GM18502 (cell line): ENCODE data around the gene CFAP69.
"Not testable (repeated sequence)": the region's sequence is repeated elsewhere in the genome, so short reads cannot be mapped to it uniquely, and the experiment has no call there.

ENCODE experiments used
- ATAC-seq: cut with Tn5 transposase; IDR thresholded peaks from one replicate; pipeline ENCODE4 v1.9.1; 2021; ENCODE audit warnings: mild to moderate bottlenecking; ENCODE audit not compliant: unreplicated experiment, poor library complexity

Gene CFAP69

DNA sequence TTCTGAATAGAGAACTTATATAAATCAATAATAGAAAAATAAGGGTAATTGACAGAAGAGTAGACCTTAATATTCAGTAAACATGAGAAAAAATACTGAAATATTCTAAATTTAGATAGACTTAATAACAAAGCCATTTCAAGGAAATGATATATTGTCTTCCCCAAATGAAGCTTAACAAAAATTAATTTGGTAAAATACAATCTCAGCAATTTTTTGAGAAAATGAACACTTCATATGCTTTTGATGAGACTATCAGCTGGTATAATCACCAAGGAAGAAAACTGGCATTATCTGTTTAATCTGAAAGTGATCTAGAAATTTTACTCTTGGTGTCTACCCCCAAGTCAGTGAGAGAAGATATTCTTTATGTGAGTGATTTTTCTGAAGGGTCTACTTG lies 77.9 kb downstream of the CFAP69 start:
- ATAC-seq = no peak

DNA sequence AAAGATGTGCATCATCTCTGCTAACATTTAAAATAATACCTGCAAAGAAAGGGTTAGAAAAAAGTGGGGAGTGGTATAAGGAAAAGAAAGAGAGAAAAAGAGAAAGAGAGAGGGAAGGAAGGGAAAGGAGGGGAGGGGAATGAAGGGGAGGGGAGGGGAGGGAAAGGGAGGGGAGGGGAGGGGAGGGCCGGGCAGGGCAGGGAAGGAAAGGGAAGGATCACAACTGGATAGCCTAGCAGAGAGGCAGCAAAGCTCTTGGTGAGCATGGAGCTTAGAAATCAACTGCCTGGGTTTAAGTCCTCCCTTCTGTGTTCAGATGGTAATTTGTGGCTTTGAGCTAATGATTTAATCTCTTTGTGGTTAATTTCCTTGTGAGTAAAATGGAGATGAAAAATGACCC lies 81.5 kb downstream of the CFAP69 start:
- no peak for ATAC-seq

DNA sequence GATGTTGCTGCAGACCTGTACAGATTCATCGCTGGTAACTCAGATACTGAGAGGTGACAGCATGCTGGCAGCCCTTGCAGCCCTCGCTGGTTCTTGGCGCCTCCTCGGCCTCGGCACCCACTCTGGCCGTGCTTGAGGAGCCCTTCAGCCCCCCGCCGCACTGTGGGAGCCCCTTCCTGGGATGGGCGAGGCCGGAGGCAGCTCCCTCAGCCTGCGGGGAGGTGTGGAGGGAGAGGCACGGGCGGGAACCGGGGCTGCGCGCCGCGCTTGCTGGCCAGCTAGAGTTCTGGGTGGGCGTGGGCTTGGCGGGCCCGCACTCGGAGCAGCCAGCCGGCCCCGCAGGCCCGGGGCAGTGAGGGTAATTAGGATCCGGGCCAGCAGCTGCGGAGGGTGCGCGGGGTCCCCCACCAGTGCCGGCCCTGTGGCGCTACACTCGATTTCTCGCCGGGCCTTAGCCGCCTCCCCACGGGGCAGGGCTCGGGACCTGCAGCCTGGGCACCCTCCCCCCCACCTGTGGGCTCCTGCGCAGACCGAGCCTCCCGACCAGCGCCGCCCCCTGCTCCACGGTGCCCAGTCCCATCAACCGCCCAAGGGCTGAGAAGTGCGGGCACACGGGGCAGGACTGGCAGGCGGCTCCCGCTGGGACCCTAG lies 89.3 kb downstream of the CFAP69 start:
- no peak for ATAC-seq

DNA sequence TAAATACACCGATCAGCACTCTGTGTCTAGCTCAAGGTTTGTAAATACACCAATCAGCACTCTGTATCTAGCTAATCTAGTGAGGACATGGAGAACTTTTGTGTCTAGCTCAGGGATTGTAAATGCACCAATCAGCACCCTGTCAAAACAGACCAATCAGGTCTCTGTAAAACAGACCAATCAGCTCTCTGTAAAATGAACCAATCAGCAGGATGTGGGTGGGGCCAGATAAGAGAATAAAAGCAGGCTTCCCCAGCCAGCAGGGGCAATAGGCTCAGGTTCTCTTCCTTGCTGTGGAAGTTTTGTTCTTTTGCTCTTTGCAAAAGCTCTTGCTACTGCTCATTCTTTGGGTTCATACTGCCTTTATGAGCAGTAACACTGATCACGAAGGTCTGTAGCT lies 90.0 kb downstream of the CFAP69 start:
- ATAC-seq = not testable (repeated sequence)

DNA sequence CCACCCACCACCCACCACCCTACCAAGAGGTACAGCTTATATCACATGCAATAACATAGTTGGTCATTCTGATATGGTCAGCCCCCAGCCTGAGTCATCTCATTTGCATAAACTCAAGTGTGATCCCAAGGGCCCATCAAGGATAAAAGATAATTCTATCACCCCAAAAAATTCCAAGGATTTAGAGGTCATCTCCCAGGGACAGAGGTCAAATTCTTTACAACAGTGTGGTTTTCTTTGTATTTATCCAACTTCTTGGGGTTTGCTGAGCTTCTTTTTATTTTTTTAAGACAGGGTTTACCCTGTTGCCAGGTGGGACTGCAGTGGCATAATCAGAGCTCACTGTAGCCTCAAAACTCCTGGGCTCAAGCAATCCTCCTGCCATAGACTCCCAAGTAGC lies 92.1 kb downstream of the CFAP69 start:
- ATAC-seq = no peak

DNA sequence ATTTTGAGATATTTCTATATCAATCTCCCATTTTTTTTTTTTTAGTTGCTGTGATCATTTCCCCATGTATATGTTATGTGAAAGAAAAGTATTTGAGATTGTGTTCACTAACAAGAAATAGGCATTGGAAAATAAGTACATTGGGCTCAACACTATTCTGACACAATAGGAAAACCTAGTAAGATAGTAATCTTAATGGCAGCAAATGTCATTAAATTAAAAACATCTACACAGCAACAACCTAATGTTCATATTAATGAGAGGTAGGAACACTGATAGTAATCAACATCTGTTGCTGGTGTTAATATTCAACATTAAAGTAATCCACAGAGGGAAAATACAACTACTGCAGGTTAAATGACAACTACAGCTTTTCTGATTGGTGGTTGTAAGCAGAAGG lies 100.0 kb downstream of the CFAP69 start:
- no peak for ATAC-seq

DNA sequence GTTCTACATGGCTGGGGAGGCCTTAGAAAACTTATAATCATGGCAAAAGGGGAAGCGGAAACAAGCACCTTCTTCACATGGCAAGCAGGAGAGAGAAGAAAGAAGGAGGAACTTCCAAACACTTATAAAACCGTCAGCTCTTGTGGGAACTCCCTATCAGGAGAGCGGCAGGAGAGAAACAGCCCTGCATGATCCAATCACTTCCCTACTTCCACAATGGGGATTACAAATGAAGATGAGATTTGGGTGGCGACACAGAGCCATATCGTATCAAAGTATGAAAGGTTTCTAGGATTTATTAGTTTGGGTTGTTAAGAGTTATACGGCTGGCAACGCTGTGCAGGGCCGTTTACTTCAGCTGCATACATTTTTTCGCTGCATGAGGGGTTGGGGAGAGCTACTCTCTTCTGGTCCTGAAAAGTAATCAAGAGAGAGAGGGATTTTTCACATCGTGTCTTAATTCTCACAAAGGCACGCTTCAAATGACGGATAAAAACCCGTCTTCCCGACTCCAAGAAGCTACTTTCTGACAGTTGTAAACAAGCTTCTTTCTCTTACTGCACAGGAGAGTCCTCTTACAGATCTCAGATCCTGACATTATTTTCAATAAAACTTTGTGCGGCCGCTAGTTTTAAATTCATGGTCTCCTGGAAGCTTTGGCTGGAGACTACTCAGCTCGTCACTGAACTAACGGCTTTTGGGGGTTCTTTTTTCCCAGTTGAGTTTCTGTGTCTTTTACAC lies 100.8 kb downstream of the CFAP69 start:
- ATAC-seq = peak; percentile 26

DNA sequence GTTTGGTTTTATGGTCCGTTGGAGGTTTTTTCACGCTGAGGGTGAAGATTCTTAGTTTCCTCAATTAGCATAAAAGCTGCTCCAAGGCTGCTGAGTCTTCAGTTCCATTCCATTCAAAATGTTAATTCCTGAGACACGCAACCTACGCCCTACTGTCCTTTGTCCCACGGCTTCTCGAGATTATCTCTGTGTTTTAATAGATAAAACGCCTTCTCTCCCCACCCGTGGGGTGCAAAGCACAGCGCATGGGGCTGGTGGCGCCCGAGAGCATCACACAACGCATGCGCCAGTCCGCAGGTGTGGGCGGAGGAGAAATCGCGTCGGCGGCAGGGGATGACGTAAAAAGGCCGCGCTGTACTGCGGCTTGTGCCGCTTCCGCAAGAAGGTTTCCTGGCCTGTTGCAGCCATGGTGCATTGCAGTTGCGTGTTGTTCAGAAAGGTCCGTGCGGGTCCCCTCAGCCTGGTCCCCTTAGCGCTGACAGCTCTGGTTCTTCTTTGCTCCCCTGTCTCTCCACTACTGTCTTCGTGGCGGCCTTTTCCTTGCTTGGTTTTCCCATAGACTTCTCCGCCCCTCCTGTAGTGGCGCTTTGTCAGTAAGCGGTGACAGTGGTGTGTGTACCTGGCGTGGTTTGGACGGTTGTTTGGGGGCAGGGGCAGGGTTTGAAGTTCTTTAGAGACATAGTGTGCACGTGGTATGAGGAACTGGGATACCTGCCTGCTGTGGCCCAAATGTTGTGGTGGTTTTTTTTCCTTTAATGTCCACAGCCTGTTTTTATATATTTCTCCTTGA lies 101.6 kb downstream of the CFAP69 start, which contains the start of gene GTPBP10:
Gene GTPBP10, plus strand, starts transcription at position 381 of the 790 bp plus-strand sequence. Its CDS starts 26 bp downstream, at position 407.
- peak; percentile 94 for ATAC-seq

DNA sequence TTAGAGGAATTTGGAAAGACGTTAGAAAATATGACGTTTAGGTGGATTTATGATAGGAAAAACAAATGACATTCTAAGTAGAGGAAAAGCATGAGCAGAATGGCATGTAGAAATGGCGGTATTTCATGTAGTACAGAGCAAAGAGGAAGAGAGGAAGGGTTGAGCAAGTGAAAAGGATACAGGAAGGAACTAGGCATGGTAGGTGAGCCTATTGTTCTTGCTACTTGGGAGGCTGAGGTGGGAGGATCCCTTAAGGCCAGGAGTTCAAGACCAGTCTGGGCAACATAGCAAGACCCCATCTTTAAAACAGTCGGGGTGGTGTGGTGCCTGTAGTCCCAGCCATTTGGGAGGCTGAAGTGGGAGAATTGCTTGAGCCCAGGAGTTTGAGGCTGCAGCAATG lies 102.8 kb downstream of the CFAP69 start:
- ATAC-seq = no peak

DNA sequence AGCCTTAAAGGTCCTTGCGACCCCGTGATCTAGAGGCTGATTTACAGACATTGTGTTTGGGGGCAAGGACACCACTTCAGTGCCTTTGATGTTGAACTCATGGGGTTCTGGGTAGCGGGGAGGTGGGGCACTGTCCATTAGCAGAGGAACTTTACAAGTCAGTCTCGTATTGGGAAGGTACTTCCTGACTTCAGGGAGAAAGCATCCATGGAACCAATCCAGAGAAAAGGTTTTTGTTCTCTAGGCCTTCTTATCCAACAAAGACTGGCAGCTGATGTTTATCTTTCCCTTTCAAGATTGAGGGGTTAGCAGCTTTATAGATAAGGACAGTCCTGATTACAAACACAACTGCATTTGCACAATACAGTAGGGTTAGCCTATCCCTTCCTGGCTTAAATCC lies 104.3 kb downstream of the CFAP69 start:
- no peak for ATAC-seq

DNA sequence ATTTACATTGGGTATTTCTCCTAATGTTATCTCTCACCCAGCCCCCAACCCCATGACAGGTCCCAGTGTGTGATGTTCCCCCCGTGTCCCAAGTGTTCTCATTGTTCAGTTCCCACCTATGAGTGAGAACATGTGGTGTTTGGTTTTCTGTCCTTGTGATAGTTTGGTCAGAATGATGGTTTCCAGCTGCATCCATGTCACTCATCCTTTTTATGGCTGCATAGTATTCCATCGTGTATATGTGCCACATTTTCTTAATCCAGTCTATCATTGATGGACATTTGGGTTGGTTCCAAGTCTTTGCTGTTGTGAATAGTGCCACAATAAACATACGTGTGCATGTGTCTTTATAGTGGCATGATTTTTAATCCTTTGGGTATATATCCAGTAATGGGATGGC lies 105.1 kb downstream of the CFAP69 start:
- ATAC-seq = not testable (repeated sequence)

DNA sequence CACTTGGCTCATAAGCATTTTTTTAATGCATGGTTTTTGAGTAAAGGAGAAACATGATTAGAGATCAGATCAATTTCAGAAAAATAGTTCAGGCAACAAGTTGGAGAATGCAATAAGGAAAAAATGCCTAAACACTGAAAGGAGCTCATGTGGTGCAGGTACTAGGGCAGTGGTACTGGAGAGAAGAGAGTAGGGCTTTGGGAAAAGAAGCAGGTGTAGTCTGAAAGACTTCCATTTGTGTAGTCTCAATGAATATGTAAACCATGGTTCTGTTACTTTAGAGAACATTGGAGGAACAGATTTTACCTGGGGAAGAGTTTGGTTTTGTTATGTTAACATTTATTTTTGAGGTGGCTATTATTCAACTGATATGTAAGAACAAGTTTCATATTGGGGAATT lies 107.0 kb downstream of the CFAP69 start:
- no peak for ATAC-seq
